HG02798 (cell line): ENCODE data around the gene PARD3B.

Experiments
- ATAC-seq: cut with Tn5 transposase; IDR thresholded peaks from one replicate; pipeline ENCODE4 v1.9.1; 2021; ENCODE audit warnings: mild to moderate bottlenecking; ENCODE audit not compliant: unreplicated experiment, poor library complexity

PARD3B gene

DNA sequence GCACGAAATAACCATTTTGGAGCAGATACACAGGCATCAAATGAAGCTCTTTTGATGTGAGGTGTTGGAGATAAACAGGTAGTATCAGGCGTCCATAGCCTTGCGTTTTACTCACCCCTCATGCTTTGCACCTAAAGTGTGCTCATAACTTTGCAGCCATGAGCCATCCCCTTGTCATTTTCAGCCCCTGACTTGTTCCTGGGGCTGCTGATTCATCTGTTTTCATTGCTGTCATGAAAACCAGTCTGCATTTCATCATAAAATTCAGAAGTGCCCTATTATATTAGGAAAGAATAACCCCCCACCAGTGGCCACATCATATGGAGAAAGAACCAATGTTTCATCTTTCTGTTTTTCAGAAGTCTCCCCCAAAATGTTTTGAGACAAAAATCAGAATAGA lies 807.3 kb downstream of the PARD3B start:
- no peak for ATAC-seq

DNA sequence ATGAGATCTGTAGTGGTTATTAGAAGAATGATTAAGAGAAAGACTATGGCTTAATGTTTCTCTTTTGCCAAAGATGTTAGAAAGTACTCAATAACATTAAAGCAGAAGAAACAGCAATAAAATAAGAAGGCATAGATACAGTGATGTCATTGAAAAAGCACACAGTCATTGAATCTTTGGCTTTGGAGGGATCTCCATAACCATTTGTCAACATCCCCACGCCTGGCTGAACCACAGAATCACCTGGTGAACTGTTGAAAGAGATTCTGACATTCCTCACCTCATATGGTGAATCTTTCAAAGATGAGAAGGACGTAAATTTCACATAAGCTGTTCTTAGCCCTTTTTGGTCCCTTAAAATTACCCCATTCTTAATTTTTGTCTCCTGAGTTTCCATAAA lies 812.5 kb downstream of the PARD3B start:
- no peak for ATAC-seq

DNA sequence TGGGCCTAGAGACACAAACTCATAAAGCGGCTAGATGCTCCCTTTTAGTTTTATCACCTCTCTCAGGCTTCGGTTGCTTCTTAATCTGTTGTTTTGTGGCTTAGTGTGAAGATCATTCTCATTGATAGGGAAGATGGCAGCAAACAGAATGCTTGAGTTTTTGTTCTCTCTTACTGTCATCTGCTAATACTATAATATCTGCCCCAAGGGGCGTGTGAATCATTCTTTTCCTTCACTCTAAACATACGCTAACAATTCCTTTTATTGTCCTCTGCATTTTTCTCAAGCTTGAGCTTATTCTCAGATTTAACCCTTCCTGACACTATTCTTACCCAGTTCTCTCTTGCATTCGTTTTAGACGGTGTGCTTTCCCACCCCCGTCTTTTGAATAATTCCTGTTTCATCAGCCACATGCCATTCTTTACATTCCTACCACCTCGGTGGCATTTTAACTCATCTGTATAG lies 813.1 kb downstream of the PARD3B start:
- no peak for ATAC-seq

DNA sequence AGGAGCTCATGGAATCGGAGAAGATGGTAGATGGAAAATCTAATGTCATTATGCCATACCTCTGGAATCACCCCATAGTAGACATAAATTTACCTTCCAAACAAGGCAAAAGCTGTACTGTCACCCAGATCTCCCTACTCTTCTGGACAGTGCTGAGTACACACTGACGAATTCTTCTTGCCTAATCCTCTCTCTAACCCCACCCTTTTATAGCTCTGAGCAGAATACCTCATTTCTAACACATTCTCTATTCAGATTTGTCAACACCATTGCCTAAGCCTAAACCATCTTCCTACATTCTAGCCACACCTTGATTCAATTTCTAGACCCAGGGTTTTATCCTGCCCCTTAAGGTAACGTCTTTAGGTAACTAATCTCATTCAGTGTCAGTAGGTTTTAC lies 816.0 kb downstream of the PARD3B start:
- no peak for ATAC-seq

DNA sequence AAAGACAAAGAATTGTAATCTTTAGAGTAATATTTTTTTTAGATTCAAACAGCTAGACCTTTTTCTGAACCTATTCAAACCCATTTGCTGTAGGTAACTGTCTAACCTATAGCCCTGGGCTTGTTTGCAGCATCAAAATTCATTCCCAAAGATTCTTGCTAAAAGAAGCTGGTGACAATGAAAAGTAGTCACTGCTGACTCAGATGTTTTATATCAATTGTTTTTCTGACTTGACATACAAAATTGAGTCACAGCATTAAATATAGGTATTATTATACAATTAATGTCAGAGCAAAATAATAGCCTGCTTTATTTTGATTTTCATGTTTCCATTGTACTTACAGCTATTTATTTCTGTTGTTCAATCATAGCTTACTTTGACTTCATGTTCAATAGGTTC lies 816.7 kb downstream of the PARD3B start:
- no peak for ATAC-seq

DNA sequence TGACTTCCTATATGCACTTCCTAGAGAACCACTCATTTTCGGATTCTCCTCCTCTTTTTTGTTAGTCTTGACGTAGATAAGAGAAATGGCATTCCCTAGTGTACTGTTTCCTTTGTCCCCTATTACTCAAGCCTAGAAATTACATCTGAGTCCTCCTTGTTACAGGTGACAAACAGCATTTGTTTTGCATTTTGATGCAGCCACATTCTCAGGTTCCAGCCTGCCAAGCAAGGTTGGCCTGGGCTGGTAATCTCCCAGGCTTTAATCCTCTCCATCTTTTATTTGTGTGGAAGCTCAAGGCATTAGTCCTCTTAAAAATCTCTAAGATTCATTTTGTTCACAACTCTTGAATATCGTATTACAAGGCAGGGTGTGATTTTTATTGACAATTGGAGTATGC lies 819.0 kb downstream of the PARD3B start:
- no peak for ATAC-seq

DNA sequence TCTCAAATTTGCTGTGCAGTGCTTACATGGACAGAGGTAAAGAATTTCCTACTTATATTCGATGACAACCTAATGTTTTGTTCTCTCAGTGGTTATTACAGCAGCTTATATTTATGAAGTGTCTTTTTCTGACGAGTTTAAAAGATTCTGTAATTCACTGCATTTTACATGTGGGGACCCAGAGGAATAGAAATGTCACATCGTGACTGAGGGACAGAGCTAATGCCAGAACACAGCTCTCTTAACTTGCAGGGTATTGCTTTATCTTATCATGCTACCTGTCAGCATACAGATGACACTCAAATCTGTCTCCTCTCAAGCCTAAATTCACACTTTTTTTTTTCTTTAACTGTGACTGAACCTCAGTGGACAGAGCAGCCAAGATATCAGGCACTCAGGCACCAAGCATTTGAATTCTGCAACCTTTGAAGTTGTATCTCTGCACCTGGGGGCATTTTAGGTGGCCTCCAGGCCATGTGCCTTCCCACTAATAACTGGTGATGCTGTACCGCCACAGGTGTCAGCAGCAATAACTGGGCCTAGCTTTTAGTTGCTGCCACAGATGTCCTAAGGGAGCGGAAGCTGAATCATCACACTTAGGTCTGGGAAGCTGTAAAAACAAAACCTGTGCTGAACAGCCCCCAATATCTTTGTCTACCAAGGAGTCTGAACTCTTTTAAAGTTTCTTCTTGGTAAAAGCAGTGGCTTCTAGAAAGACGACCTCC lies 821.2 kb downstream of the PARD3B start:
- ATAC-seq: no peak

DNA sequence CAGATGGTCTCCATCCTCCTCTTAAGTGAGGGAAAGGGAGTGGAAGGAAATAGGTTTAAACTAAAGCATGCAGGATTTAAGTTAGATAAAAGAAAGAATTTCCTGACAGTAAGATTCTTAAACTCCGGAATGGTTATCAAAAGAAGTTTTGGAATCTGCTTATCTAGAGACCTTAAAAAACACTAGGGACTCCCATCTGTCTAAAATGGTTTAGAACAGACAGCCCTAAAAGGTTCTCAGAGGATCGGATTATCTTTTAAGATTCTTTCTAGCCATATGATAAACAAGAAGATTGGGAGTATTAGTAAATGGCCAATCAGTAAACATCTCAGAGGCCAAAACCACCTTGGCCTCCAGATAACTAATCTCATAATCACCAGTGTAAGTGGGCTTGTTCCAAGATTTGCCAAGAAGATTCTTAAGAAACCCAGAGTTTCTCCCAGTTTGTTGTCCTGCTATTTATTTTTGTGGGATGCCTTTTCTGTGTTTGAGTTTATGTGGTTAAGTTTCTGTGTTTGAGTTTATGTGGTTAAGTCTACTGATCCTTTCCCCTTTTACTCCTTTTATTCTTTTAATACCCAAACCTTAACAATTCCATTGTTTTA lies 822.2 kb downstream of the PARD3B start:
- ATAC-seq: no peak

DNA sequence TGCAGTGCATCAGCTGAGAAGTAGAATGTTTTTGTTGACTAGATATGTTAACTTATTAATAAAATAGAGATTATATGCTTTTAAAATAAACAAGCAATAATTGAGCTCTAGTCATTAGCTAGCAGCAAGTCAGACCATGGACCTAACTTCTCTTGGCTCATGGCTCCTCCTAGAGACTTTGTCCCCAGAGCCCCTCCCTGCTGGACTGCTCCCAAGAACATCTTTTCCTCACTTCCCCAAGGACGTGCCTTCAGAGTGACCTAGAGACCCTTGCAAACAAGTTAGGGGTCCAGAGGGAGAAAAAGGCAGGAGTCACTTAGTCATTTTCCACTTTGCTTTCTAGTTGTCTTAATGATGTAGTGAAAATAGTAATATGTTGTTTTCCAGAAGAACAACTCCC lies 824.5 kb downstream of the PARD3B start:
- ATAC-seq: no peak

DNA sequence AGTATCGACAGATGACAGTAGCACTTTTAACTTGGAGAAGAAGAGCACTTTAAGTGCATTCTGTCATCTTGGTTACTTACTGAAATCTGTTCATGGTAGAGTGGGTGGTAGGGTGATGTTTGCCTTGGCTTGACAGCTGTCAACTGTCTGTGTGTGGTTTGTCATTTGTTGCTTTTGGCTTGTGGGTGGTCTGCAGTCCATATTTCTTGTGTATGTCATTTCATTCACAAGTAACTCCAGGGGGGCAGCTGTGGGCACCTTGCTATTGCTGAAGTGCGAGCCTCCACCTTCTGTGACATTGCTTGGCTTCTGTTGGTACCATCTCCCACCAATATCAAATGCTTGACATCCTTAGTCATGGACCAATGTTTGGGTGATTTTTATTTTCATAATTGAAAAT lies 825.5 kb downstream of the PARD3B start:
- ATAC-seq: no peak

DNA sequence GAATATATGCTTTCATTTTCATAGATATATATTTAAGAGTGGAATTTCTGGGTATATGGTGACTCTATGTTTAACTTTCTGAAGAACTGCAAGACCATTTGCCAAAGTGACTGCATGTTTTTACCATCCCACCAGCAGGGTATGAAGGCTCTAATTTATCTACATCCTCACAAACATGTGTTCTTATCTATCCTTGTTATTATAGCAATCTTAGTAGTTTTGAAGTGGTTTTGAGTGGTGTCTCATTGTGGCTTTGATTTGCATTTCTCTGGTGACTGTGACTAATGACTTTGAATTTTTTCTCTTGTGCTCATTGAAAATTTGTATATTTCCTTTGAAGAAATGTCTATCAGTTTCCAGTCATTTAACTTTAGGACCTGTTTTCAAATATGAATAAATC lies 826.9 kb downstream of the PARD3B start:
- ATAC-seq: no peak

DNA sequence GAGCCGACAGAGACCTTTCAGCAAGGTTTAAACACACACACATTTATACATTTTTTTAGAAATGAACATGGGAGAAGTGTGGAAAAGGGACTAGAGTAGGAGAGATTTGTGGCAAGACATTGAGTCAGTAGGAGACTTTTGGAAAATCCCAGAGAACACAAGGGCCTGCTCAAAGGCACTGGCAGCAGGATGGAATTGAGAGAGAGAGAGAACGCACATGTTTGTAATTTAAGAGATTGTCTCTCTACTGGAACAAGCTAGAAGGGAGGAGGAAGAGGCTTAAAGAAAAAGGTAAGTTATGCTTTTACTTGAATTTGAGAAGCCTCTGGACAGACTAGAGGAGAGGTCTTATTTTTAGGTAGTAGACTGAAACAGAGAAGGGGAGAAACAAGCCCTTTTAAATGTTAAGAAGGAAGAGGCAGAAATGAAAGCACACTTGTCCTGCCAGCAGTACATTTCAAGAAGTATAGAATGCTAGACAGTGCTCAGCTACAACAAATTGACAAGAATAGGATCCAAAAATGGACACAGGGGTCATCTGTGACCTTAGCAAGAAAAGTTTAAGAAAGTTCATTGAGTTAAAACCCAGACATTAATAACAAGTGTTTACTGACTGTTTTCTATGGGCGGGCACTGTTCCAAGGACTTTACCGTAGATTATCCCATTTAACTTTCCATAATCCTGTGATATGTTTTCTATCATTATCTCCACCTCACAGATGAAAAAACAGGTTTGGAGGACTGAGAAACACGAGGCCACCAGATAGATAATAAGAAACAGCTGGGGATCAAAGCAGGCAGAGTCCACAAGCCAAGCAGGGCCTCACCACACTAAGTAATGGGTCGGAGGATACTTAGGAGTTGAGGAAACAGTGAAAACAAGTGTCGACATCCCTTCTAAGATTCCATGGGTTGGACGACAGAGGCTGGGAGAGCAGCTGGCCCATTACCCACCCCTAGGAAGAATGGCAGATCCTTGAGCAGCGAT lies 830.5 kb downstream of the PARD3B start:
- no peak for ATAC-seq

DNA sequence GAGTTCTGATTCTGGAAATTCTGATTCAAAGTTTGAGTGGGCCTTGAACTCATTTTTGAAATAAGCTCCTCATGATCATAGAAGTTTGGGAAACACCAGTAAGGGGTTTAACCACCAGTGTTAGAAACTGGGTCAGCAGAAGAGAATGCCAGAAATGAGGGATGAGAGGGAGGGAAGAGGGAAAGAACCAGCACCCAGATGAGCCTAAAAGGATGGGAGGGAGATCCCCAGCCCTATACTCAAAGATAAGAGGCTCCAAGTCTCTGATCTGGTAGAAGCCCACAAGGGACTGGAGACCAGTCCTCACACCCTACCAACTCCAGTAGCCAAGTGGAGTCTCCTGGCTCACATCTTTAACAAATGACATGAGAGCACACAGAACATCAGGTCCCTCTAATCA lies 832.0 kb downstream of the PARD3B start:
- ATAC-seq: no peak

DNA sequence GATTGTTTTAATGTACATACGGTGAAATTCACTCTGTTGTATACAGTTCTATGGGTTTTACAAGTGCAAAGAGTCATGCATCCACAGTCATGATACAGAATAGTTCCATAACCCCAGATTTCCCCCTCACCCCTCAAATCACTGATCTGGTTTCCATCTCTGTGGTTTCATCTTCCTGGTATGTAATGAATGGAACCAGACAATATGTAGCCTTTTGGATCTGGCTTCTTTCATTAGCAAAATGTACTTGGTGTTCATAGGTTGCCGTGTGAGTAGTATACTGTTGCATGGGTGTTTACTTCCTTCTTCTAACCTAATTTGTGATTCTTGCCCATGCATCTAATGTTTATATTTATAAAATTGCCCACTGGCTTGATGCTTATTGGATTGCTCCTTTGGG lies 838.3 kb downstream of the PARD3B start:
- no peak for ATAC-seq

DNA sequence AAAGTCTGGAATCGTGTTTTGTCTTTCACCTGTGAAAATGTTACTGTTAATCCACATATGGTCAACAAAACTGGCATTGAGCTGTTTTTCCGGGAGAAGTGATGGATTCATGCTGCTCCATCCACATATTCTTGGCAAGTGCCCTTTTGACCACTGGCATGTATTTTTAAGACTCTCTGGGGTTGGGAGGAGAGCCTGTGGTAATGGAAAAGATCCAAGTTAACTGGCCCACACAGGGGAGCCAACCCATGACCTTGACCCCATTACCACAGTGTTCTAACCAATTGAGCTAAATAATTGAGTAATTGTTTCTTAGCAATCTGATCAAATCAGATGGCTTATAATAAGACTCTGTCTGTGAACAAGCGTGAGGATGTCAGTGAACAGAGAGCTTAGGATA lies 840.8 kb downstream of the PARD3B start:
- ATAC-seq: no peak

DNA sequence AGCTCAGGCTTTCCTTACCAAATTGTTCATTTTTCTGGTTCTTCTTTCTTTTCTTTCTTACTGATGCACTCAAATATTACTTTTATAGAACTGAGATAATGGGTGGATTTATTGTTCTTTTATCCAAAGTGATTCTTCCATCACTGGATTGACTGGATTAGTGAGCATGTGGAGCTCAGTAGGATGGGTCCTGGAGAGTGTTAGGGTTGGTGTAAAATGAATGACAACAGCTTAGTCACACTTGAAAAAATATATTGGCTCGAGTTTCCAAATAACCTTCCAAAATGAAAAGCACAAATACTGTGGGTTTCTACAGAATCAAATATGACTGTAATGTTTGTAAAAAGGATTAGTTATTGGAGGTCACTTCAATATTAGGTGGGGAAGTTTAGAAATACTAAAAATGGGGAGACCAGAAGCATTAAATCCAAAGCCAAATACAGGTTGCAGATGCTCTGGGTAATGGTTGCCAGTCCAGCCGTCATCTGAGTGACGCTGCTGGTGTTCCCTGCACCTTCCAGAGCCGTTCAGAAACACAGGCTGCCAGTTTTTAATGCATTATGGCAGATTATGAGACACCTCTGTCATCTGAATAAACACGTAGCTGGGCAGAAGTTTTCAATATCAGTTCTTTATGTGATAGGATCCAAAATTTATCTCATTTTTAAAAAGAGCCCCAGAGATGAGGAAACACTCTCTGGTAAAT lies 842.2 kb downstream of the PARD3B start:
- ATAC-seq: no peak

DNA sequence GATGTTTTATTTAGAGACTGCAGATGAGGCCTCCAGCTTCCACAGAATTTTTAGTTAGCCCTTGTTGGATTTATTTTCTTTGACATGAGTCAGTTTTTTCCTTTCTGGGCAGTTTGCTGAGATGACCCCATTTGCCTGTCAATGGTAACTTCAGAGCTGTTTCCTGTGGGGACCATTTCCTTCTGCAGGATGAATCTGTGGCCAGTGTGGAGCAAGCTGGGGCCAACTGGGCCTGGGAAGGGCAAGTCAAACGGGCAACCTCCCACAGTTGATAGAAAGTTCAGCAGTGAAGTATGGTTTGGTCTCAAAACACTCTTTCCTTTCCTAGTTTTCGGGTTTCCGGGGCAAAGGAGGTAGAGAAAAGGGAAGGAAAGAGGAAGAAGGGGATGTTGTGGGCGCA lies 845.6 kb downstream of the PARD3B start:
- no peak for ATAC-seq

DNA sequence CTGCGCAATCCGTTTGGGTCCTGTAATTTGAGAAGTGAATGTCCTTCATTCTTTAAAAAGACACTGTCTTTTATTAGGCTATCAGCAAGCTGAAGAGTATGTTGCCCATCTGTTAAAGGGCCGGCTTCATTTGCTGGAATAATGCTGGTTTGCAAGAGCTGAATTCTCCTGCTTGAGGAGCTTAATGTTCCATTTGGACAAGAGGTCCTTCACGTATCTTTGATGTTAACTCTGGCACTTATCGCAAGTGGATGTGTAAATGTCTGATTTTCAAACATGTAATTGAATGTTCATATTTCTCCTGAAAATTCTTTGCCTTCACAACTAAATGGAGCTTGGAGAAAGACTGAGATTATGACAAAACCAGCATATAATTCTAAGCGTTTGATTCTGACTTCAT lies 856.2 kb downstream of the PARD3B start:
- no peak for ATAC-seq

DNA sequence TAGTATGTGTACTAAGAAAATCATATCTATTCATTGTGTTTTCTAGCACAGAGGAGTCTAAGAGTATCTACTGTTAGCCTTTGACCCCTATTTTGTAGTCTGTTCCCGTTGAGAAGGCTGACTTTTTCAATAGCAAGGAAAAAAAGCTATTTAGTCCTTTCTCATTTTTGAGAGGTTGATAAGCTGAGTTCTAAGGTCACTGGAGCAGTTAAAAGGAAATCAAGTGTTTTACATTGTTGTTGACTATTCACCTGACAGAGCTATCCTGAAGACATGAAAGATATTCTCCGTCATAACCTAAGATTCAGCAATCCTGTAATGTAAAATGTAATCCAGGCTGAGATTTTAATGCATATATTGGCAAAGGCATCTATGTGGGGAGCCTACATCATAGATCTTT lies 856.7 kb downstream of the PARD3B start:
- no peak for ATAC-seq

DNA sequence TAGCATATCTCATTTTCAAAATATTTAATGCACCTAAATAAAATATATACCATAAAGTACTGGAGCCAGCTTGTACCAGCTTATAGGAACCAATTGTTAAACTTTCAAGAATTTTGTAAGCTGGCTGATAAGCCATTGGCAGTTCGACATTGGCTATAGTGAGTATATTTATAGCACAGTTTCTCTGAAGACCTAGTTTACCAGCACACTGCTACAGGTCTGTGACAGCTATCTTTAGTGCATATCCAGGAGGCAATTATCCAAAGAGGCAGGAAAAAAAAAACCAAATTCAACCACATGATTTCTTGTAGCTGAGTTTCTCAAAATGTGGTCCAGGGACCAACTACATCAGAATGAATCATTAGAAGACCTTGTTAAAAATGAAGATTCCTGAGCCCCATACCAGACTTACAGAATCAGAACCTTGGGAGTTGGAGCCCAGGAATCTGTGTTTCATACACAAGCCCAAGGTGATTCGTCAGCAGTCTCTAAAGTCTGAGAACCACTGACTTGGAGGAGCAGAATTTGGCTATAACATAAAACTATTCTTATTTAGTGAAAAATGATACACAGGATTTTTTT lies 858.1 kb downstream of the PARD3B start:
- no peak for ATAC-seq
